B cell (primary cell): ENCODE measurements around the gene ARHGEF37.
"Not testable (repeated sequence)": the region's sequence is repeated elsewhere in the genome, so short reads cannot be mapped to it uniquely, and the experiment has no call there.

Source experiments
- EZH2 ChIP-seq: IDR thresholded peaks from 2 replicates; pipeline ENCODE4 v1.6.1; 2012; ENCODE audit warnings: borderline replicate concordance, low read depth, mild to moderate bottlenecking, moderate library complexity, low read length; ENCODE audit not compliant: insufficient read depth, poor library complexity, severe bottlenecking
- TF ChIP-seq, protein P1 (sequence below): fragments of 200-600 bp; IDR thresholded peaks from one replicate; pipeline ENCODE4 v1.8.0; 2022; ENCODE audit warnings: antibody characterized with exemption, mild to moderate bottlenecking

DNA sequence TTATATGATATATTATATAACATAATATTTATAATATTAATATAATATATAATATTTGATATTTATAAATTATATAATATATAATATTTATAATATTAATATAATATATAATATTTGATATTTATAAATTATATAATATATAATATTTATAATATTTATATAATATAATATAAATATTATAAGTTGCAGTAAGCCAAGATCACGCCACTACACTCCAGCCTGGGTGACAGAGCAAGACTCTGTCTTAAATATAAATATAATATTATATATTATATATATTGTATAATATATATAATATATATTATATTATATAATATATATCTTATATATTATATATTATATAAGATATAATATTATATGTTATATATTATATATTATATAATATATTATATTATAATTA is 68.4 kb downstream of the ARHGEF37 start:
- TF ChIP-seq, protein P1, sequence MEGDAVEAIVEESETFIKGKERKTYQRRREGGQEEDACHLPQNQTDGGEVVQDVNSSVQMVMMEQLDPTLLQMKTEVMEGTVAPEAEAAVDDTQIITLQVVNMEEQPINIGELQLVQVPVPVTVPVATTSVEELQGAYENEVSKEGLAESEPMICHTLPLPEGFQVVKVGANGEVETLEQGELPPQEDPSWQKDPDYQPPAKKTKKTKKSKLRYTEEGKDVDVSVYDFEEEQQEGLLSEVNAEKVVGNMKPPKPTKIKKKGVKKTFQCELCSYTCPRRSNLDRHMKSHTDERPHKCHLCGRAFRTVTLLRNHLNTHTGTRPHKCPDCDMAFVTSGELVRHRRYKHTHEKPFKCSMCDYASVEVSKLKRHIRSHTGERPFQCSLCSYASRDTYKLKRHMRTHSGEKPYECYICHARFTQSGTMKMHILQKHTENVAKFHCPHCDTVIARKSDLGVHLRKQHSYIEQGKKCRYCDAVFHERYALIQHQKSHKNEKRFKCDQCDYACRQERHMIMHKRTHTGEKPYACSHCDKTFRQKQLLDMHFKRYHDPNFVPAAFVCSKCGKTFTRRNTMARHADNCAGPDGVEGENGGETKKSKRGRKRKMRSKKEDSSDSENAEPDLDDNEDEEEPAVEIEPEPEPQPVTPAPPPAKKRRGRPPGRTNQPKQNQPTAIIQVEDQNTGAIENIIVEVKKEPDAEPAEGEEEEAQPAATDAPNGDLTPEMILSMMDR = not testable (repeated sequence)
- not testable (repeated sequence) for TF ChIP-seq EZH2
